Measurements from ENCODE around the gene BMF.

Gene BMF

DNA sequence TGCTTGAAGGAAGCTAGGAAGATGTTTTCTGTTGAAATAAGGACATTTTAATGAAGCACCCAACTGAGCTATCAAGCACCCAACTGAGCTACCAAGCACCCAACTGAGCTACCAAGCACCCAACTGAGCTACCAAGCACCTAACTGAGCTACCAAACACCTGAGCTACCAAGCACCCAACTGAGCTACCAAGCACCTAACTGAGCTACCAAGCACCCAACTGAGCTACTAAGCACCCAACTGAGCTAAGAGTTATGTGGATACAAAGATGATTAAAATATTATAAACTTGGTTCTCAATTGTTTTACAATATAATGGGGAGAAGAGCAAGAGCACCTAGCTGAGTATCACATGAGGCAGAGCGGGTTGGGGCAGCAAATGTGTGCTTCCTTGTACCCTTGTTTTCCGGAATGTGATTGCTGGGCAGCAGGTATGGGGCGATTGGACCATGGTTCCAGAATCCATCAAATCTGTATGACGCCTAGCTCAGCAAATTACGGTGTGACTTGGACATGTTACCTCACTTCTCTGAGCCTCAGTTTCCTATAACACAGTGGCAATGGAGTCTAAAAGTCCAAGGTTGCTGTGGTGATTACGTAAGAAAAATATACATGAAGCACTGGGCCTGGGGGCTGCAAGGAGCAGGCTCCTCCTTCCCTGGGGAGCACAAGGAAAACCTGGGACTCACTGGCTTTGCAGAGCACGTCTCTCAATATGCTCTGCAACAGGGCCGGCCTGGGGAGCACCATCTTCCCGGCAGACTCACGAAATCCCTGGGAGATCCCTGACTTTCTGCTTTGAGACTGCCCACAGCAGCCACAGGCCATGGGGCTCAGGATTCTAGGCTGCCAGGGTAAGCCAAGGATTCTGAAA, 11.3 kb downstream of the BMF start:
- no peak overlapping the region for H3K4me3 ChIP-seq (ENCODE audit: low read depth, low read length)
- TF ChIP-seq, protein P1, sequence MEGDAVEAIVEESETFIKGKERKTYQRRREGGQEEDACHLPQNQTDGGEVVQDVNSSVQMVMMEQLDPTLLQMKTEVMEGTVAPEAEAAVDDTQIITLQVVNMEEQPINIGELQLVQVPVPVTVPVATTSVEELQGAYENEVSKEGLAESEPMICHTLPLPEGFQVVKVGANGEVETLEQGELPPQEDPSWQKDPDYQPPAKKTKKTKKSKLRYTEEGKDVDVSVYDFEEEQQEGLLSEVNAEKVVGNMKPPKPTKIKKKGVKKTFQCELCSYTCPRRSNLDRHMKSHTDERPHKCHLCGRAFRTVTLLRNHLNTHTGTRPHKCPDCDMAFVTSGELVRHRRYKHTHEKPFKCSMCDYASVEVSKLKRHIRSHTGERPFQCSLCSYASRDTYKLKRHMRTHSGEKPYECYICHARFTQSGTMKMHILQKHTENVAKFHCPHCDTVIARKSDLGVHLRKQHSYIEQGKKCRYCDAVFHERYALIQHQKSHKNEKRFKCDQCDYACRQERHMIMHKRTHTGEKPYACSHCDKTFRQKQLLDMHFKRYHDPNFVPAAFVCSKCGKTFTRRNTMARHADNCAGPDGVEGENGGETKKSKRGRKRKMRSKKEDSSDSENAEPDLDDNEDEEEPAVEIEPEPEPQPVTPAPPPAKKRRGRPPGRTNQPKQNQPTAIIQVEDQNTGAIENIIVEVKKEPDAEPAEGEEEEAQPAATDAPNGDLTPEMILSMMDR (IDR thresholded peaks at IDR 0.05; ENCODE audit: low read depth, low read length): no peak

DNA sequence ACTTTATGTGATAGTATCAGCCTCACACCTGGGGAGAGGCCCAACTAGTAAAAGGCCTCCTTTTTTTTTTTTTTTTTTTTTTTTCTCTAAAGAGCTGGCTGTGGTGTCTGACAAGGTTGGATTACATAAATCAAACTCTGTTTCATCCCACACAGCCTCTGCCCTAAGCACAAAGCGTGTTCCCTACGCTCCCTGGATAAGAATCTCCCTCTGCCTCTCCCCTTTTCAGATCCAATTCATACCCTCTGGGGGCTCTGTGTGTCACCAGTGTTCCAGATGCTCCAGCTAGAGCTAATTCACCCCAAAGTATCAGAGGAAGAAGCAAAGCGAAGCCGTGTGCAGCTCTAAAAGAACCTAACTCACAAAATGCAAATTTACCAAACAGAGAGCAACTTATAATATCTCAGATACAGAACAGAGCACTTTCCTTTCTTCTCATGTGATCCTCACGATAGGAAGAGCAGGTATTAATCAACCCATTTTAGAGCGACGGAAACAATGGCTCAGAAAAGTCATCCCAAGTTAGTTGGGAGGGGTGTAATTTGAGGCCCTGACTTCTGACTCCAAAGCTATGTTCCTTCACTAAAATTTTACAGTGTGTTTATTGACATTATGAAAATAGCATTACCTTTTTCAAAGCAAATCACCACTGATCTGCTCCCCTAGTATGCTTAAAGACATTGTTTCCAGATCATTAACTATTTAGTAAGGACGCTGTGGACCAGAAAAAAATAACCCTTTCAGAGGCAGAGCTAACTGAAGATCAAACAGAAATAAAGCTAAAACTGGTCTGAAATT, 12.4 kb downstream of the BMF start:
- TF ChIP-seq, protein P1 (IDR thresholded peaks at IDR 0.05; ENCODE audit: low read depth, low read length): no peak
- H3K4me3 ChIP-seq (ENCODE audit: low read depth, low read length): no peak overlapping the region

DNA sequence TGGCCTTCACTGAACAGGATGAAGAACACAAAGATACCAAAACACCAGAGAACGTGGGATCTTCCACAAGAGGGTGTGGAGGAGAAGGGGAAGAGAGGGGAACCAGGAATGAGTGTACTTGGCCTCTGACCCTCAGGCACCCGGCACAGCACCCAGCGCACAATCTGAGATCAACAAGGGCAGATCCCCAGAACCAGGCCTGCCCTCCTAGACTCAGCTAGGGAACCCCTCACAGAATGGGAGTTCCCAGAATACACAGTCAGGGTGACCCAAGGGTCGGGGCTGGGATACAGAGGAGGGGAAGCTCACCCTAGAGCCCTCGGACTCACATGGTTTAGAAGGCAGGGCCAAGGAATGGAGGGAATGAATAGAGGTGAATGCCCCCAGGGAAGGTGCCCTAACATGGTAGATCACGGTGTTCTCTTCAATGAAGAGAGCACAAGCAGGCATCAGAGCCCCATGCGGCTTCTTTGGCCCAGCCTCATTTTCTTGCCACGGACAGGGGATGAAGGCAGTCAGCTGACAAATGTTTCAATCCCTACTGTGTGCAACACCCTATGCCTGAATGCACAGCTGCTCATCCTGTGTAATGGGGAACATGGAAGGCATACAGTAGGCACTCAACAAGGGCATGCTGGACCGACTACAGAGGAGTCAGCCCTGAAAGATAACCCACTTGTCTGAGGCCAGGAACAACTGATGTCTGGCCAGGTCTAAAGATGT, 13.1 kb downstream of the BMF start:
- TF ChIP-seq, protein P1 (IDR thresholded peaks at IDR 0.05; ENCODE audit: low read depth, low read length): no peak
- no peak overlapping the region for H3K4me3 ChIP-seq (ENCODE audit: low read depth, low read length)

DNA sequence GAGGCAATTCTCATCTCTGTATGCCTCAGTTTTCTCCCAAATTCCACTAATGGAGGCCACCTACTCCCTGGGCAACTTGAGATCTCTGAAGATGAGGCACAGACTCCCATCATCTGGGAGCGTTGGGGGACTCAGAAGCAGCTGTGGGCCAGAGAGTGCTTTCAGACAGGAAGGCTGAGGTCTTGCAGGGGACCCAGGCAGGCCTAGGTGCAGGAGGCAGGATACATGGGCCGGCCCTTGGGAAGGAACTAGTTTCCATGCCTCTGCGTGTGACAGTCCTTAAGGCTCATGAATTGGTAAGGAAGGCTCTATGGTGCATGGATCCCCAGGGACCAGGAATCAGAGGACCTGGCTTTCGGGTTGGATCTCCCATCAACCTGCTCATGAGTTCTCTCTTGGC, 14.5 kb downstream of the BMF start:
- no peak overlapping the region for H3K4me3 ChIP-seq (ENCODE audit: low read depth, low read length)
- TF ChIP-seq, protein P1 (IDR thresholded peaks at IDR 0.05; ENCODE audit: low read depth, low read length): no peak

DNA sequence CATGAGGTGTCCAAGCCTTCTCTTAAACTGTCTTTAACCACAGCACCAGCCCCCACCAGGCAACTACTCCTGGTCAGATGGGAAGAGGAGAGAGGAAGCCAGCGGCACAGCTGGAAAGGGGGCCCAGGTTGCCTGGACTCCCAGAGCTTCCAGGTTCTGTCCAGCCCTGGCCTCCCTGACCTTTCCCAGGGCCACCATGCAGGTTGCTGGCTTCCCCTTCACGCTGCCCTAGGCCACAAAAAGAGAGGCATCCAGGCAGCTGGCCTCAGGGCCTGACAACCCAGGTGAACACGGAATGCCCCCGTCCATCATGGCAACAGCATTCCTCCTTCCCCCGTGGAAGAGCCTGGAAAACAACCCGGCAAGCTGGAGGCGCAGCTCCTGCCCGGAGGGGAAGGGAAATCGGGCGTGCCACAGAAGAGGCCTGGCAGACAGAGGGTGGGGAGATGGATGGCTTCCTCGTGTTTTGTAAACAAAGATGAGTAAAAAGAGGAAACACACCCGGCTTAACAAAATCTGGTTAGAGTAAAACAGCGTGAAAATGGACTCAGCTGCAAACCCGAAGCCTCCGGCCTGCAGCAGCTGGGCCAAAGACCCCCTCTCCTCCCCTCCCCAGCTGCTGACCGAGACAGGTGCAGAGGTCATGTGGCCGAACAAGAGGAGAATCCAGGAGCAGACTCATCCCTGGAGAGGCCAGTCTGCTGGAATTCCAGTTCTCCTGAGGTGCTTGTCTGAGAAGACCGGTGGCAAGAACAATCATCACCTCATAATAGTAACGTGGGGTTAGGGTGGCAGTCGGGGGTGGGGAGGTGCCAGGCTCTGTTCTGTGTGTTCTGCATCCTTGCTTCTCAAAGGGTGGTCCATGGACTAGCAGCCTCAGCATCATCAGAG, 15.5 kb downstream of the BMF start:
- TF ChIP-seq, protein P1 (IDR thresholded peaks at IDR 0.05; ENCODE audit: low read depth, low read length): no peak
- no peak overlapping the region; the same call in 1 of the 2 replicates for H3K4me3 ChIP-seq (ENCODE audit: low read depth, low read length)

DNA sequence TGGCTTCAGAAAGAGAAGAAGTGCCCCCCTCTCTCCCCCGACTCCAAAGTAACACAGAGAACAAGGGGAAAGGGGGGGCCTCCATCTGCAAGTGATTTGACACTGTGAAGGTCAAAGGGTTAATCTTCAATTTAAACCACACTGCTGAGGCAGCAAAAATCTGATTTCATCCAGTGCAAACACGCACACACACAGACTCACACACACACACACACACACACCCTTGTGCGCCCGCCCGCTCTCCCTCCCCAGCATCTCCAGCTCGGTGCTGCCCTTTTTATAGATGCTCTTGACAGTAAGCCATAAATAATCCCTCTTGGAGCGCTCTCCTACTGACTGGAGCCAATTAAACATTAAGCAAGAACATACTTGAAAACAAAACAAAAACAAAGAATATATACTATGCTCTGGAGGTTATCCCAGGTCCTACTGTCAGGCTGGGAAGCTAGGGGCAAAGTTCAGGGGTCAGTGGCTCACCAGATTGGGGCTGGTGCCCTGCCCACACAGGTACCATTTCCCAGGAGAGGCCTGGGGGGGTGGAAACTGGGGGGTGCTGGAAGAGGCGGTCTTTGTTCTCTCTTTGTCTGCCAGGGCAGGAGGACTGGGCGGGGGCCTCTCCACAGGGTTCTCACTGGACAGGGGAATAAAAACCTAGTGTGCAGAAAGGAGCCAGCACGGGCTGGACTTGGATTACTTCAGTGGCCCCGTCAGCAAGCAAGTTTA, 16.3 kb downstream of the BMF start:
- TF ChIP-seq, protein P1 (IDR thresholded peaks at IDR 0.05; ENCODE audit: low read depth, low read length): no peak
- H3K4me3 ChIP-seq (ENCODE audit: low read depth, low read length): no peak overlapping the region; the same call in 1 of the 2 replicates
